ENCODE measurements around the gene ECT2L. TPM values are rescaled to one million over a fixed set of nuclear protein-coding genes. Genes with fewer than 3 reads are reported as not detected.
A peak's percentile ranks its signal among the peaks of the same experiment; 100 is the strongest.

The ECT2L gene
- total RNA-seq, 1 donor from 2014 or later: 0.70 TPM

DNA sequence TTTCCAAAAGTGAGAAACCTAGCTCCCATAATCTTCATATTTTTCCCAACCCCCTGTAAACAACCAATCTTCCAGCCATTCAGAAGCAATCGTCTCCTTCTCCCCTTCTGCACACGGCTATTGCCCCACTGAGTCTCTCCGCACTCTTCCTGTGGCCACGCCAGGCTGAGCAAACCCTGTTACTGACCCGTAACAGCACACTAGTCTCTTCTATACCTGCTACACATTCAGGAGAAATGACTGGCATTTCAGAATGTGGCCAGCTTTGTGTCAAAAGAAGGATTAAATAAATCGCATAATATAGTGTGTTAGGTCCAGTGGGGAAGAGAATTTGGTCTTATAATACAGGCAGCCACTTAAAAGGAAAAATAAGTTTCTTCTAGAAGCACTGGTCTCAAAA, 41.4 kb downstream of the ECT2L start:
- intact Hi-C loops (cut with DNase I): no loop called here
- DNase-seq: no peak
- ATAC-seq (ENCODE audit: poor library complexity): no peak

DNA sequence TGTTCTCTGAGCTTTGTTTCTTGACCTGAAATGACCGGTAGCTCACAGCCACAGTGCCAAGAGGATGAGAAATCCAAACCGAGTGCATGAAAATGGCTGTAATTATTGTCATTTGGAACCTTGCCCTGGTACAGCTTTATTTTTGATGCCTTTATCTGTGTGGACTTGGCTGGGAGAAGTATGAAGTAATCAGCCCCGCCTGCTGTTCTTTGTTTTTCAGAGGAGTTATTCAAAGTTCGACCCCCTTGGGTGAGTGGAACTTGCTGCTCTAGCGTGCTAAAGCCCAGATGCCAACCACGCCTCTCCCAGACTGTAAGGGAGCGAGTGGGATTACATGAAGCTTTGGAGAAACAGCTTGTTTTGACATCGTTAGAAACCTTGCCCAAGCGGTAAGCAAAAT, 48.3 kb downstream of the ECT2L start:
- DNase-seq: peak; percentile 80
- peak; percentile 98 for ATAC-seq (ENCODE audit: poor library complexity)
- intact Hi-C loops (cut with DNase I): no loop called here

DNA sequence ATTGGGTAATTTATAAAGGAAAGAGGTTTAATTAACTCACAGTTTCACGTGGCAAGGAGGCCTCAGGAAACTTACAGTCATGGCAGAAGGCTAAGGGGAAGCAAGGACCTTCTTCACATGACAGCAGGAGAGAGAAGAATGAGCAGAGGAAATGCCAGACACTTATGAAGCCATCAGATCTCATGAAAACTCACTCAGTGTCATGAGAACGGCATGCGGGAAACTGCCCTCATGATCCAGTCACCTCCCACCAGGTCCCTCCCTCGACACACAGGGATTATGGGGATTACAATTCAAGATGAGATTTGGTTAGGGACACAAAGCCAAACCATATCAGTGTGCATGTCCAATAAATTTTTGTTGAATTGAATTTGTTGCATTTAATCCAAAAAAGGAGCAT, 52.0 kb downstream of the ECT2L start:
- DNase-seq: no peak
- no peak for ATAC-seq (ENCODE audit: poor library complexity)
- intact Hi-C loops (cut with DNase I): no loop called here

DNA sequence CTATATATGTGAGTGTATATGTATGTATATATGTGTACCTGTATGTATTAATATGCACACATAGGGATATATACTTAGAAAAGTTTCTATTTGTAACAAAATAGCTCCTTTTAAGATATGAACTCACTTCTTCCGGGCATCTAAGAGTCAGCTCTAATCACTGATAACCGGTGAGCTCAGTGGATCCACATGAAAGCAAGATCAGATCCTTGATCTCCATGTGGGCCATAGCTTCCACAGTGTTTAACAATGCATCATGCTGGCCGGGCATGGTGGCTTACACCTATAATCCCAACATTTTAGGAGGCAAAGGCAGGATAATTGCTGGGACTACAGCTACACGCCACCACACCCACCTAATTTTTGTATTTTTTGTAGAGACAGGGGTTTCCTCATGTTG, 52.6 kb downstream of the ECT2L start:
- no peak for DNase-seq
- ATAC-seq (ENCODE audit: poor library complexity): no peak

DNA sequence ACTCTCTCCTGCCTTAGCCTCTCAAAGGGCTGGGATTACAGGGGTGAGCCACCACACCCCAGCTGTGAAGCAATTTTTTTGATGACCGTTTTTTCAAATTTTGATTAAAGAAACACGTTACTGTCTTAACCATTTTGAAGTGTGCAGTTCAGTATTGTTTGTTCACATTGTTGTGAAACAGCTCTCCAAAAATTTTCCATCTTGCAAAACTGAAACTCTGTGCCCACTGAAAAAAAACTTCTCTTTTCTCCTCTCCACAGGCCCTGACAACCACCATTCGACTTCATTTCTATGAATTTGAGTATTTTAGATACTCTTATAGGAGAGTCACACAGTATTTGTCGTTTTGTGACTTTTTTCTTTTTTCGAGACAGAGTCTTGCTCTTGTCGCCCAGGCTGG, 53.9 kb downstream of the ECT2L start:
- ATAC-seq (ENCODE audit: poor library complexity) (no peak), DNase-seq (no peak)
- intact Hi-C loops (cut with DNase I): no loop called here

More for the DNA sequence above, 52.6 kb downstream of the ECT2L start:
- intact Hi-C loops (cut with DNase I): no loop called here

DNA sequence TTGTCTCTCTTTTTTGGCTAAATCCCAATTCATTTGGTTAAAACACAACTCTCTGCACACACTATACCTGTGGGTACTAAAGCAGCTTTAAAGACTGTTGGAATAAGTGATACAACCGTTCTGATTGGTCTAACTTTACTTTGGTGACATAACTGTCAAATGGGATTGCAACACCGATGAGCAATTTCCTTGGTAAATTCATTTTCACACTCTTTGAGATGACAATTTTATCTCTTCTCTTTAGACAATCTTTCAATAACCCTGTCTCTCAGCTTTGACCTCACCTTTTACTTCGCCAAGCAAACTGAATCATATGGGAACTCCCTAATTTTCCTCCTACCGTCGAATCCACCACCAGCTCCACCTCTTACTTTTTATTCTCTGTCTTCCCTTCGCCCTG, 60.8 kb downstream of the ECT2L start:
- ATAC-seq (ENCODE audit: poor library complexity): no peak
- no peak for DNase-seq
- intact Hi-C loops (cut with DNase I): no loop called here

DNA sequence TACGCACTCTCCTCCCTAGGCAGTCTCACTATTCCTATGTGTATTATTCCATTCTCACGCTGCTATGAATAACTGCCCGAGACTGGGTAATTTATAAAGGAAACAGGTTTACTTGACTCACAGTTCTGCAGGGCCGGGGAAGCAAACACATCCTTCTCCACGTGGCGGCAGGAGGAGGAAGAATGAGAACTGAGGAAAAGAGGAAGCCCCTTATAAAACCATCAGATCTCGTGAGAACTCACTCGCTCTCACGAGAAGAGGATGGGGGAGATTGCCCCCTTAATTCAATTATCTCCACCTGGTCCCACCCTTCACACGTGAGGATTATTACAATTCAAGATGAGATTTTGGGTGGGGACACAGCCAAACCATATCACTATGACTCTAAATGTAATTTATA, 61.9 kb downstream of the ECT2L start:
- DNase-seq (no peak), ATAC-seq (ENCODE audit: poor library complexity) (no peak)
- intact Hi-C loops (cut with DNase I): no loop called here

DNA sequence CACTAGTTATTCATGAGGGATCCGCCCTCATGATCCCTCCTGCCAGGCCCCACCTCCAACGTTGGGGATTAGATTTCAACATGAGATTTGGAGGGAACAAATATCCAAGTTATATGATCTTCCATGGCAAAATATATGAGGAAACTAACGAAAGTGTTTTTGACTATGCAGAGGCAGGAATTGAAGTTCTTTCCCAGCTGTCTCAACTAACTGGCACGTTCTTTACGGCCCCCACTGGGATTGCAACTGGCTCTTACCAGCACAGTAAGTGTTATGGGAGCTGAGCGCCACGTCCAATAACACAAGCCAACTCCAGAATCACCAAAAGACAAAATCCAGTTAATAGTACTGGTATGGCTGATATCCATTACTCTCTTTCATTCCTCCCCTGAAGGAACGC, 66.6 kb downstream of the ECT2L start:
- no peak for DNase-seq
- intact Hi-C loops (cut with DNase I): no loop called here
- peak; percentile 40 for ATAC-seq (ENCODE audit: poor library complexity)

DNA sequence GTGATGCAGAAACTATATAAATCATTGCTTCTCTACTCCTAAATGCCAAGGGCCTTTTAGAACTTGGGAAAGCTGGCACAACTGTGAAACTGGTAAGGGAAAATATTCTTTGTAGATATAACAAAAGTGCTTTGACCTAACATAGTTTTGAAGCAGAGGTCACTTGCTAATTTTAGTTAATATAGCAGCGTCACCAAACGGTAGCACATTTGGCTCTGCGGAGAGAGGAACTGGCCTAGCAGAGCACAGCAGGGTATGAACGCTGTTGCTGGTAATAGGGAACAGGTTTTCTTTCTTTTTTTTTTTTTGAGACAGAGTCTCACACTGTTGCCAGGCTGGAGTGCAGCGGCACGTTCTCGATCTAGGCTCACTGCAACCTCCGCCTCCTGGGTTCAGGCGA, 67.4 kb downstream of the ECT2L start:
- intact Hi-C loops (cut with DNase I): no loop called here
- DNase-seq: no peak
- peak; percentile 84 for ATAC-seq (ENCODE audit: poor library complexity)

DNA sequence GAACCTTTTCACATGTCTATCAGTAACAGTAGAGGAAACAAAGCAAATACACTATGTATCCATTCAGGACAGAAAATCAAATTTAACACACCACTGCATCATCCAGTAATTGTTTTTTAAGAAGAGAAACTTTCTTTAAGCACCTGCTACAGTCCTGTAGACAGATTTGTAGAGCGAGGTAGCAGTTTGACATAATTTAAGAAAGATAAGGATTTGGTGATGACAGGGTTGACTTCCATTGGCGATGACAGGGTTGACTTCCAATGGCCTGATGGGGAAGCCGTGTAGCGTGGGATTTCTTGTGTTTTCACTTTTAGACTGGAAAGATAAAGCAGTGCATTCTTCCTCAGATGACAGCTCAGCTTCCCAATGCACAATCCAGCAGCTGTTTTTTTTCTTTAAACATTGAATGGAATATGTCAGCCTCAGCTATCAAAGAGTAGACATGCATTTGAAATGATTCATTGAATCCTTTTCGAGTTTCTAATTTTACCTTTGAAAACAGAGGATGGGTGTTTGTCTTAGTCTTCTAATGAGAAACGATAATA, 68.5 kb downstream of the ECT2L start:
- ATAC-seq (ENCODE audit: poor library complexity): no peak
- intact Hi-C loops (cut with DNase I): no loop called here
- DNase-seq: no peak

DNA sequence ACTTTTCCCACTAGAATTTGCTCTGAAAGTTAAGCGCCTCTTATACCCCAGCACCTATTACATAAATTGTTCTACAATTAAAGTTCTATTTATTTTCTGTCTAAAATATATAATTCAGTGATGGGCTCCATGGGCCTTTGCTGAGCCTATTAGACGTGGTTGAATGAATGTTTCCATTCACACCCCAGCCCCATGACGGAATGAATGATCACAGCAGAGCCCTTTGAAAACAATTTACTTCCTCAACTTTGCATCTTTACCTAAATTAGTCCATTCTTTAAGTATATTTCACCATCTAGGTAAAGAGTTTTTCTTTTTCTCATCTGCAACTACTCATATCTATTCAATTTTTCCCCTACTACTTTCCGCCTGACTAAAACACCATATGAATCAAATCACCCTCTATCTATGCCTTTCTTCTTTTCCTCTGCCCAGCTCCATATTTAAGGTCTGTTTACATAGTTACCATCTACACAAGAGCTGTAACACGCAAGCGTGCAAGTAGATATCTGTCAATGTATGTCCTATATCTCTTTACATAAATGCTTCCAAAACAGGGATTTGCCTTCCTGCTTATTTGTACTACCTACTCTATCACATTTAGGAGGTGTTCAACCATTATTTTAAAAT, 69.7 kb downstream of the ECT2L start:
- intact Hi-C loops (cut with DNase I): no loop called here
- no peak for DNase-seq
- ATAC-seq (ENCODE audit: poor library complexity): no peak

DNA sequence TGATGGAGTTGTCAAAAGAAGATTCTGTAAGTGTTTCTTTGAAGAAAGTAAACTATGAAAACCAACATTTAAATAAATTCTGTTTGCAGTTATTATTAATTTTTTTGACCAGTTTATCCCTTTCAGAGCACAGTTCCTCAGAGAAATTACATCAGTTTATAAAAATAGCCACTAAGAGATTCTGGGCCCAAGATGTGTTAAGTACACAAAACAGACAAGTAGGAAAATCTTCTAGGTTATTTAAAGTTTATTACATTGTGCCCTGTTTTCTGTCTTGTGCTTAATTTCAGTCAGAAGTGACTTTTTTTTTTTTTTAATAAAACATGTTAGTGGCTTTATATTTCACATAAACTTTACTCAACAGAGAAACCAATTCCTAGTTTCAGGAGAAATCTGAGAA, 72.3 kb downstream of the ECT2L start:
- DNase-seq (no peak), ATAC-seq (ENCODE audit: poor library complexity) (no peak)
- intact Hi-C loops (cut with DNase I): no loop called here

DNA sequence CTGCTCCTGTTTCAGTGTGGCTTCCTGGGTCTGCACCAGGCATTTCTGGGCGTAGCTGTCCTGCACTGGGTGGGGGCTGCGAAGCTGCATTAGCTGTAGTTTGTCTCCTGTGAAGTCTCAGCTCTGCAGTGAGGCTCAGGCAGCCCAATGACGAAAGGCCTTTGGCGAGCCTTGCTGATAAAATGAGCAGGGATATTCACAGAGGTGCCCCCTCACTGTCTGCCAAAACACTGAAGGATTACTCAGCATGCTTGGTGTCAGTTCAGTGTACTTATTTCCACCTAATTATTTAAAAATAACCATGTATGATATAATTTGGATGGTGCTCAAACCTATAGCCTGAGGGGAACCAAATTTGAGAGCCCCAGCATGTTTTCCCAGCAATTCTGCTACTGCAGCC, 73.5 kb downstream of the ECT2L start:
- intact Hi-C loops (cut with DNase I): no loop called here
- ATAC-seq (ENCODE audit: poor library complexity) (peak; percentile 83), DNase-seq (peak; percentile 79)

DNA sequence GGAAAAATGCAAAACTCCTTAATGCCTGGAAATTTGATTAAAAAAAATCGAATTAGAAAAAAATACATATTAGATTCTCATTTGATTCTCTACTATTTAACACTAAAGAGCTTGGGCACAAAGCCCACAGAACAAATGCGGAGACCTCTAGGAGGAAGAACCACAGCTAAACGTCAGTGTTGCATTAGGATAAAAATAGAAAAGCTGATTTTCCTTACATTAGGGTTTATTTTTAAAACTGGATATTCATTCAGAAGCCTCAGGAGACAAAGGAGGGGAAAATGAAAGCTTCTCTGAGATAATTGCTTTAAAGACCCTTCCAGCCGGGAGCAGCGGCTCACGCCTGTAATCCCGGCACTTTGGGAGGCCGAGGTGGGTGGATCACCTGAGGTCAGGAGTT, 77.3 kb downstream of the ECT2L start:
- intact Hi-C loops (cut with DNase I): no loop called here
- no peak for DNase-seq
- no peak for ATAC-seq (ENCODE audit: poor library complexity)

DNA sequence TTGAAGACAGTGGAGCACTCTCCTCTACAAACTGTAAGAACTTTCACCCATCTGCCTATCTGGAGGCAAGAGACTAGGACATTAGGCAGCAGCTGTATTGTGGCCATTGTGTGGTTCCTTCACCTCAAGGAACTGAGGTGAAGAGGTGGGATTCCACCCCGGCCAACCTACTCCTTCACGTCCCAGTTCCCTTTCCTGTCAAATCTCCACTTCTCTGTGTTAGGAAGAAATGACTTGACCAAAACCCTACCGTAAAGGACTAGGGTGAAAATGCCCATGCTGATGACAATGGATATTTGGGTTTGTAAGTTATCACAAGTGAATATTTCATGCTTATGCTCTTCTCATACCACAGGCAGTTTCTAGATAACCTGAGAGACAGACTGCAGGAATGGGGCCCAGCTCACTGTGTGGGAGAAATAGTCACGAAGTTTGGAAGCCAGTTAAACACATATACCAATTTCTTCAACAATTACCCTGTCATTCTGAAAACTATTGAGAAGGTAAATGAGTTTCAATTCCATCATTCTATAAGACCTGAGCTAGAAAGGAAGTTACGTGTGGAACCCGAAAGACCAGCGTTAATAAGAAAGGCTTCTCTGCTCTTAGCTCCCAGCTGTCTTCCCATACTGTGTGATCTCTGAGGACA, 86.6 kb downstream of the ECT2L start:
- intact Hi-C loops (cut with DNase I): no loop called here
- DNase-seq (no peak), ATAC-seq (ENCODE audit: poor library complexity) (no peak)

DNA sequence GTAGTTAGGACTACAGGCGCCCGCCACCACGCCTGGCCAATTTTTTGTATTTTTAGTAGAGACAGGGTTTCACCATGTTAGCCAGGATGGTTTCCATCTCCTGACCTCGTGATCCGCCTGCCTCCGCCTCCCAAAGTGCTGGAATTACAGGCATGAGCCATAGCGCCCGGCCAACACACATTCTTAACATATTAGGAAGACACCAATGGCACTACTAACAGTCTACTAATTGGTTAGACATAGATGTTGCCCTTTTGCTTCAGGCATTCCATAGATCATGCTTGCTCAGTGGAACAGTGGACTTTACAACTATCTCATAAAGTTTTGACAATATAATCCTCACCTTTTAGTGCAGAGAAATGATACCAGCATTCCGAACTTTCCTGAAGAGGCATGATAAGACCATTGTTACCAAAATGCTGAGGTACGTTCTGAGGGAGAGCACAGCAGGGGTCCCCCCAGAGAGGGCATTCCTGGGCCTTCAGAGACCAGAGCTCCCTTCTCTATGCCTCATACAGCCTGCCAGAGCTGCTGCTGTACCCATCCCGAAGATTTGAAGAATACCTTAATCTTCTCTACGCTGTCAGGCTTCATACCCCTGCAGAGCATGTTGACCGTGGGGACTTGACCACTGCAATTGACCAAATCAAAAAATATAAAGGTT, 89.4 kb downstream of the ECT2L start:
- intact Hi-C loops (cut with DNase I): no loop called here
- ATAC-seq (ENCODE audit: poor library complexity): no peak
- DNase-seq: no peak

DNA sequence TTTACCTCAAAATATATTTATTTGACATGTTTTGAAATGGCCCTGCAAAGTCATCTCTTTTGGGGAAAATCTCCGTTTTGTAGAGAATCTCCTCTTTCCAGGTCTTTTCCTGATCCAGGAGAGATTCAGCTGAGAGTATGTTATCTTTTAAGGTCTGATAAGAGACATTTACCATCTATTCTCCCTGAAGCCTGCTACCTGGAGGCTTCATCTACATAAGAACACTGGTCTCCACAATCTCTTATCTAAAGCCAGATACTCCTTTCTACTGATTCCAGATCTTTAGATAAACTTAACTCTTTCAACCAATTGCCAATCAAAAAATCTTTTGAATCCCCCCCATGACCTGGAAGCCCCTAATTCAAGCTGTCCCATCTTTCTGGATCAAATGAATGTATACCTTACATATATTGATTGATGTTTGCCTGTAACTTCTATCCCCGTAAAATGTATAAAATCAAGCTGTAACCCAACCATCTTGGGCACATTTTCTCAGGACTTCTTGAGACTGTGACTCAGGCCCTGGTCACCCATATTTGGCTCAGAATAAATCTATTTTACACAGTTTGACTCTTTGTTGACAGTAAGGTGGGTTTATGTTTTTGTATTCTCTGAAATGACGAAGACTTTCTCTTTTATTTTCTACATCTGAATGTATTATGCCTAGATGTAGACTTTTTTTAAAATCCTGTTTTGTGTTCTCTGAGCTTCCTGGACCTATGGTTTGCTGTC, 95.5 kb downstream of the ECT2L start:
- ATAC-seq (ENCODE audit: poor library complexity) (no peak), DNase-seq (no peak)
- intact Hi-C loops (cut with DNase I): no loop called here

DNA sequence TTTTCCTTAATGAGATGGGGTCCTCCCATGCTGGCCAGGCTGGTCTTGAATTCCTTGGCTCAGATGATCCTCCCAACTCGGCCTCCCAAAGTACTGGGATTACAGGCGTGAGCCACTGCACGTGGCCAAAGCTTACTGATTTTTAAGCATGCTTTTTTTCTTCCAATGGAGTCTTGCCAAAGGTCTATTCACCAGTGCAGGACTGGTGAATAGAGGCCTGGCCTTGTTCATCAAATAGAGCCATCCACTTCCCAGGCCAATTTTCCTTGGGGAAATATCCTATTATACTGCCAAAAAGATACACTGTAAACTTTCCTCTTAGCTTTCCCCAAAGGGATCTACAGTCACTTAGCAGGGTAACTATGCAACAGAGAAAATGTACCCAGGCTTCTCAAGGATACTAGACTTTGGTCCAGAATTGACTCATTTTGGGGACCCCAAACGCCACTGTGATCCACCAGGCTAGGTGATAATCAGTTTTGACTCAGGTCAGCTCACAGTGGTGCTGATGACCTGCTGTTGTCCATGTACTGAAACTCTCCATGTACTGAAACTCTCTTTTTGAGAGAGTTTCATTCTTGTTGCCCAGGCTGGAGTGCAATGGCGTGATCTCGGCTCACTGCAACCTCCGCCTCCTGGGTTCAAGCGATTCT, 100.3 kb downstream of the ECT2L start:
- DNase-seq (no peak), ATAC-seq (ENCODE audit: poor library complexity) (peak; percentile 46)
- intact Hi-C loops (cut with DNase I): no loop called here

DNA sequence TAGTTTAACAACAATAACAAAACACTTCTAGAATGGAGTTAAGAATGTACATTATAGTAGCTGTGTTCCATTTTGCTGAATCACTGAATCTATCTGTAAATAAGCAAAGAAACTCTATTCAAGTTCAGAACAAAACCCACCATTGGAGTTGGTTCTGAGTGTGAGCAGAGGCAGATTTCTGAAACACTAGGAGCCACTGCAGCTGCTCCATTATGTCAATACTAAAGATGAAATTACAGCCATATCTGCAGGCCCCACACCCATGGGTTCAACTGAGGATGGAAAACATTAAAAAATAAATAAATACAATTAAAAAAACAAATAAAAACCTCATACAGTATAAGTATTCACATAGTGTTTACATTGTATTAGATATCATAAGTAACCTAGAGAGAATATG, 101.1 kb downstream of the ECT2L start:
- ATAC-seq (ENCODE audit: poor library complexity): no peak
- no peak for DNase-seq
- intact Hi-C loops (cut with DNase I): no loop called here

Measured in Right ventricle myocardium superior (tissue), 1 donor.